ENCODE results near the gene ASIC3.
"Not testable (repeated sequence)": the region's sequence is repeated elsewhere in the genome, so short reads cannot be mapped to it uniquely, and the experiment has no call there.

ASIC3 gene

DNA sequence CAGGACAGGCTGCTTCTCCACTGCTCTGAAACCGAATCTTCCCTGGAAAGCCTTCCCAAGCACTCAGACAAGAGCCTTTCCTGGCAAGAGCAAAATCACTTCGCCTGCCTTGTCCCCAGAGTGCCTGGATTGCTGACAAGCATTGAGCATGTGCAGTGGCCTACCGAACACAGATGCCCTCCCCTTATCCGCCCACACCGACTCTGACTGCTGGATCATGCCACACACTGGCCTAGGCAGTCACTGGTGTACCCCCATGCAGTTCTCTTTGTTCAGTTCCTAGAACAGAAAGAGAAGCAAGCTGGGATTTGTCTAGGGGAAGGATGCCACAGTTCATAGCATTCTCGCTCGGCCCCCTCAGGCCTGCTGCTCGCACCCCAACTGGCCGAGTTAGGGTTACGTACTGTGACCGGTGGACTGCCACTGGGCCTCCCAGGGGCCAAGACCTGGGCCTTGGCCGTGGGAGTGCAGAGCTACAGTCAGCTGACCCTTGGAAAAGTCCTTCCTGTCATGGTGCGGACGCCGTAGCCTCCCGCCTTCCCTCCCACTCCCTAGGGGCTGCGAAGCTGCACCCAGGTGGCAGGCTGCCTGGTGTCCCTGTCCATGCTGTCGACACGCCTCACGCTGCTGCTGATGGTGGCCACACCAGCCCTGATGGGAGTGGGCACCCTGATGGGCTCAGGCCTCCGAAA is 13.2 kb upstream of the ASIC3 start:
- Histone ChIP-seq H3K79me2 (ENCODE audit: control insufficient read depth, insufficient read depth, low read length, unreplicated experiment) (no peaks in the 10 kb centered on the region), H3K27ac (ENCODE audit: low read depth, low read length) (no peak overlapping the region), H3K36me3 (ENCODE audit: insufficient read depth, low read length) (peaks cover 4% of the 10 kb centered on the region; the same call in 1 of the 2 replicates), H3K4me1 (ENCODE audit: control insufficient read depth, insufficient read depth, low read length, unreplicated experiment) (peaks cover 23% of the 10 kb centered on the region), H2AFZ (ENCODE audit: low read length, unreplicated experiment) (no peak overlapping the region), H3K27me3 (ENCODE audit: insufficient read depth, low read length) (no peaks in the 10 kb centered on the region), H3K4me3 (ENCODE audit: low read depth, low read length) (no peak overlapping the region)

DNA sequence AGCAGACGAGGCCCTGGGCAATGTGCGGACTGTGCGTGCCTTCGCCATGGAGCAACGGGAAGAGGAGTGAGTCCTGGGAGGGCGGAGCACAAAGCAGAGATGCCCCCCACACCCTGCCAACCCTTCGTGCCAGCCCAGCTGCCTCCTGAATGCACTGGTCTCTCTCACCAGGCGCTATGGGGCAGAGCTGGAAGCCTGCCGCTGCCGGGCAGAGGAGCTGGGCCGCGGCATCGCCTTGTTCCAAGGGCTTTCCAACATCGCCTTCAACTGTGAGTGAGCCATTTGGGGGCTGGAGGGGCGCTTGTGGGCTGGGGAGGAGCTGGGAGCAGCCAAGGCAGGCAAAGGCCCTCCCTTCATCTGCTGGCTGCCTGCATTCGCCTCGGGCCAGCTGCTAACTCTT is 12.4 kb upstream of the ASIC3 start:
- Histone ChIP-seq H3K79me2 (ENCODE audit: control insufficient read depth, insufficient read depth, low read length, unreplicated experiment) (no peaks in the 10 kb centered on the region), H3K4me3 (ENCODE audit: low read depth, low read length) (no peak overlapping the region), H3K36me3 (ENCODE audit: insufficient read depth, low read length) (peaks cover 4% of the 10 kb centered on the region; the same call in 1 of the 2 replicates), H3K27ac (ENCODE audit: low read depth, low read length) (no peak overlapping the region), H3K27me3 (ENCODE audit: insufficient read depth, low read length) (no peaks in the 10 kb centered on the region), H3K4me1 (ENCODE audit: control insufficient read depth, insufficient read depth, low read length, unreplicated experiment) (peaks cover 26% of the 10 kb centered on the region), H2AFZ (ENCODE audit: low read length, unreplicated experiment) (no peak overlapping the region)

GRCh38 chr7:151038951-151039849 is 9.1 kb upstream of the ASIC3 start:
- Histone ChIP-seq H2AFZ (ENCODE audit: low read length, unreplicated experiment) (no peak overlapping the region), H3K36me3 (ENCODE audit: insufficient read depth, low read length) (peaks cover 4% of the 10 kb centered on the region; the same call in 1 of the 2 replicates), H3K27me3 (ENCODE audit: insufficient read depth, low read length) (no peaks in the 10 kb centered on the region), H3K4me1 (ENCODE audit: control insufficient read depth, insufficient read depth, low read length, unreplicated experiment) (peaks cover 26% of the 10 kb centered on the region), H3K27ac (ENCODE audit: low read depth, low read length) (peak overlapping the region; percentile 95), H3K4me3 (ENCODE audit: low read depth, low read length) (peak overlapping the region; percentile 12; the same call in 1 of the 2 replicates), H3K79me2 (ENCODE audit: control insufficient read depth, insufficient read depth, low read length, unreplicated experiment) (no peaks in the 10 kb centered on the region)

DNA sequence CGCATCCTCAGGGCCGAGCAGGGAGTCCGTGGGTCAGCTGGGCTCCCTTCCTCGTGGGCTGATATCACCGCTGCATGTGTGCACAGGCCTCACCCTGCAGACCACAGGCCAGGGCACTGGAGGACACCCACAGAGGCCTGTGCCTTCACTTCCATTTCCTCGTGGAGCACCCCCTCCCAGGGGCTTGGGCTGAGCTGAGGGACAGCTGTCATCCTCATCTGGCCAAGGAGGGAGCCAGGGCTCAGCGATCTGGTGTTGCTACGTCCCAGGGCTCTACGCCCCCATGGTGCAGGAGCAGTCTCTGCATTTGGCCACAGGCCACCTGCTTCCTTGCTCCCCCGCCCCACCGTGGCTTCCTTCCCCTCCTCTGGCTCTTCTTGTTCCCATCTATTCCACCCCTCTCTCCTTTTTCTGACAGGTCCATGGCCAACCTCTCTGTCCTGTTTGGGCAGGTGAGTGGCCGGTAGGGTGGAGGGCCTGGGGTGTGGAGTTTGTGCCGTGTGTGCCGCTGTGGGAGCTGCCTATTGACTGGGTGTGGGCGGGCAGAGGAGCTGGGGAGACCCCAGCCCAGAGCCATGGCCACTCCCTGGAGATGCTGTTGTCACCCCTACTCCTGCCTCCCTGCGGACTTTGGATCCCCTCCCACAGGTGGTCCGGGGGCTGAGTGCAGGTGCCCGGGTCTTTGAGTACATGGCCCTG is 8.3 kb upstream of the ASIC3 start:
- H3K27ac ChIP-seq (ENCODE audit: low read depth, low read length): peak overlapping the region; percentile 55
- peaks cover 4% of the 10 kb centered on the region; the same call in 1 of the 2 replicates for H3K36me3 ChIP-seq (ENCODE audit: insufficient read depth, low read length)
- H2AFZ ChIP-seq (ENCODE audit: low read length, unreplicated experiment): no peak overlapping the region
- H3K4me1 ChIP-seq (ENCODE audit: control insufficient read depth, insufficient read depth, low read length, unreplicated experiment): peaks cover 26% of the 10 kb centered on the region
- H3K27me3 ChIP-seq (ENCODE audit: insufficient read depth, low read length): no peaks in the 10 kb centered on the region
- no peak overlapping the region for H3K4me3 ChIP-seq (ENCODE audit: low read depth, low read length)
- H3K79me2 ChIP-seq (ENCODE audit: control insufficient read depth, insufficient read depth, low read length, unreplicated experiment): no peaks in the 10 kb centered on the region

DNA sequence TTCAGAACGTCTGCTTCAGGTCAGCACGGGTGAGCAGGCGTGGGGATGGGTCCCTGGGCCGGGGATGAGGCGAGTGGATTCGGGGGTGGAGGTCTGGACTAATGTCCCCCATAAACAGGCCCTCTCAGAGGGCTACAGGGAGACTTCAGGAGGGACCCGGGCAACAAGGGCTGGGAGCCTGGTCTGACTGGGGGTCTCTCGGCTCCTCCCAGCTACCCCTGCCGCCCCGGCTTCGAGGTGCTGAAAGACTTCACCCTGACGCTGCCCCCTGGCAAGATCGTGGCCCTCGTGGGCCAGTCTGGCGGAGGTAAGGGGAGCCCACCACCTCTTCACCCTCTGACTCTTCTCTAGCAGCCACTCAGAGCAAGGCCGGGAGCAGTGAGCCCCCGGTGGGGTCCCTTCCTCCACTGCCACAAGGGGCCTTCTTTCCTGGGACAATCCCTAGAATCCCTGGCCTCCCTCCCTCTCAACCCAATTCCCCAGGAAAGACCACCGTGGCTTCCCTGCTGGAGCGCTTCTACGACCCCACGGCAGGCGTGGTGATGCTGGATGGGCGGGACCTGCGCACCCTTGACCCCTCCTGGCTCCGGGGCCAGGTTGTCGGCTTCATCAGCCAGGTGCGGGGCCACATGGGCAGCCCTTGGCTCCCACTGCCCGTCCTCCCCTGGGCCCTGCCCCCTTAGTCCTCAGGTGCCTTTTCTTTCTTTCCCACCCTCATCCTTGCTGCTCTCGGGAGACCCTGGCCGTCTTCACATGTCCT is 7.5 kb upstream of the ASIC3 start:
- Histone ChIP-seq H3K4me1 (ENCODE audit: control insufficient read depth, insufficient read depth, low read length, unreplicated experiment) (peaks cover 26% of the 10 kb centered on the region), H2AFZ (ENCODE audit: low read length, unreplicated experiment) (no peak overlapping the region), H3K79me2 (ENCODE audit: control insufficient read depth, insufficient read depth, low read length, unreplicated experiment) (no peaks in the 10 kb centered on the region), H3K36me3 (ENCODE audit: insufficient read depth, low read length) (peaks cover 4% of the 10 kb centered on the region; the same call in 1 of the 2 replicates), H3K4me3 (ENCODE audit: low read depth, low read length) (no peak overlapping the region), H3K27ac (ENCODE audit: low read depth, low read length) (no peak overlapping the region), H3K27me3 (ENCODE audit: insufficient read depth, low read length) (no peaks in the 10 kb centered on the region)

DNA sequence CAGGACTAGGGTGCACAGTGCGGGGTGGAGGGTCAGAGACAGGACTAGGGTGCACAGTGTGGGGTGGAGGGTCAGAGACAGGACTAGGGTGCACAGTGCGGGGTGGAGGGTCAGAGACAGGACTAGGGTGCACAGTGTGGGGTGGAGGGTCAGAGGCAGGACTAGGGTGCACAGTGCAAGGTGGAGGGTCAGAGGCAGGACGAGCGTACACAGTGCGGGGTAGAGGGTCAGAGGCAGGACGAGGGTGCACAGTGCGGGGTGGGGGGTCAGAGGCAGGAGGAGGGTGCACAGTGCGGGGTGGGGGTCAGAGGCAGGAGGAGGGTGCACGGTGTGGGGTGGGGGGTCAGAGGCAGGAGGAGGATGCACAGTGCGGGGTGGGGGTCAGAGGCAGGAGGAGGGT is 4.9 kb upstream of the ASIC3 start:
- not testable (repeated sequence) for H3K79me2 ChIP-seq (ENCODE audit: control insufficient read depth, insufficient read depth, low read length, unreplicated experiment); H3K36me3 ChIP-seq (ENCODE audit: insufficient read depth, low read length); H3K27me3 ChIP-seq (ENCODE audit: insufficient read depth, low read length); H2AFZ ChIP-seq (ENCODE audit: low read length, unreplicated experiment); H3K27ac ChIP-seq (ENCODE audit: low read depth, low read length); H3K4me3 ChIP-seq (ENCODE audit: low read depth, low read length)
- H3K4me1 ChIP-seq (ENCODE audit: control insufficient read depth, insufficient read depth, low read length, unreplicated experiment): peaks cover 31% of the 10 kb centered on the region

- Histone ChIP-seq H3K27me3 (ENCODE audit: insufficient read depth, low read length) (no peaks in the 10 kb centered on the region), H3K4me1 (ENCODE audit: control insufficient read depth, insufficient read depth, low read length, unreplicated experiment) (peaks cover 26% of the 10 kb centered on the region), H2AFZ (ENCODE audit: low read length, unreplicated experiment) (no peak overlapping the region), H3K79me2 (ENCODE audit: control insufficient read depth, insufficient read depth, low read length, unreplicated experiment) (no peaks in the 10 kb centered on the region), H3K4me3 (ENCODE audit: low read depth, low read length) (no peak overlapping the region), H3K36me3 (ENCODE audit: insufficient read depth, low read length) (no peaks in the 10 kb centered on the region), H3K27ac (ENCODE audit: low read depth, low read length) (no peak overlapping the region)
These were observed 4.4 kb upstream of the ASIC3 start for GRCh38 chr7:151043959-151044358.

GRCh38 chr7:151045262-151045661 is 3.1 kb upstream of the ASIC3 start:
- H3K4me3 ChIP-seq (ENCODE audit: low read depth, low read length): no peak overlapping the region
- H3K4me1 ChIP-seq (ENCODE audit: control insufficient read depth, insufficient read depth, low read length, unreplicated experiment): peaks cover 15% of the 10 kb centered on the region
- no peaks in the 10 kb centered on the region for H3K79me2 ChIP-seq (ENCODE audit: control insufficient read depth, insufficient read depth, low read length, unreplicated experiment)
- H3K27ac ChIP-seq (ENCODE audit: low read depth, low read length): no peak overlapping the region
- H2AFZ ChIP-seq (ENCODE audit: low read length, unreplicated experiment): no peak overlapping the region
- no peaks in the 10 kb centered on the region for H3K36me3 ChIP-seq (ENCODE audit: insufficient read depth, low read length)
- no peaks in the 10 kb centered on the region for H3K27me3 ChIP-seq (ENCODE audit: insufficient read depth, low read length)

DNA sequence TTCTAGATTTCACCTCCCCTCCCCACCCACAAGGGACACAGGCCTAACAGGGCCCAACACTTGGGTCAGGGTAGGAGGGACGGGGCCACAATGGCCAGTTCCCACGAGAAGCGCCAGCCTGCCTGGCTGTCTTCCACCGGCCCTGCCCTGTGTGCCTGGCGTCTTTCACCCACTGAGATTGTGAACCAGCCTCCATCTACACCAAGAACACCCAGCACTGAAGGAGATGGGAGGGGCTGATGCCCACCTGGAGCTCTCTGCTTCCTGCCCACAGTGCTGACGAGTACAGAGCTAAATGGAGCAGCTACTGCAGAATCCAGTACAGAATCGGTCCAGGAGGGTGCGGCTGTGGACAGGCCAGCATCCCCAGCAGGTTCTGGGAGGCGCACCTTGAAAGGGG is 2.4 kb upstream of the ASIC3 start:
- H3K79me2 ChIP-seq (ENCODE audit: control insufficient read depth, insufficient read depth, low read length, unreplicated experiment): no peaks in the 10 kb centered on the region
- no peak overlapping the region for H3K27ac ChIP-seq (ENCODE audit: low read depth, low read length)
- peaks cover 4% of the 10 kb centered on the region; the same call in 1 of the 2 replicates for H3K27me3 ChIP-seq (ENCODE audit: insufficient read depth, low read length)
- H2AFZ ChIP-seq (ENCODE audit: low read length, unreplicated experiment): no peak overlapping the region
- no peak overlapping the region for H3K4me3 ChIP-seq (ENCODE audit: low read depth, low read length)
- H3K4me1 ChIP-seq (ENCODE audit: control insufficient read depth, insufficient read depth, low read length, unreplicated experiment): peaks cover 13% of the 10 kb centered on the region
- no peaks in the 10 kb centered on the region for H3K36me3 ChIP-seq (ENCODE audit: insufficient read depth, low read length)

Measured in ACC112 (cell line).